SK-N-SH treated with all-trans-retinoic acid at 6 μM for 48 hours (cell line): ENCODE measurements around the gene CIC.

Experiments
- ARNTL ChIP-seq: fragments of 450-650 bp; formaldehyde crosslinking; IDR thresholded peaks from 2 replicates; pipeline ENCODE4 v1.5.0; 2020; ENCODE audit warnings: low read depth, mild to moderate bottlenecking, moderate library complexity, borderline replicate concordance
- TF ChIP-seq, protein P1 (sequence below): fragments of 250-450 bp; sonication (Bioruptor Pico); IDR thresholded peaks from 2 replicates; pipeline ENCODE4 v1.5.0; 2020; ENCODE audit warnings: mild to moderate bottlenecking, moderate library complexity

DNA sequence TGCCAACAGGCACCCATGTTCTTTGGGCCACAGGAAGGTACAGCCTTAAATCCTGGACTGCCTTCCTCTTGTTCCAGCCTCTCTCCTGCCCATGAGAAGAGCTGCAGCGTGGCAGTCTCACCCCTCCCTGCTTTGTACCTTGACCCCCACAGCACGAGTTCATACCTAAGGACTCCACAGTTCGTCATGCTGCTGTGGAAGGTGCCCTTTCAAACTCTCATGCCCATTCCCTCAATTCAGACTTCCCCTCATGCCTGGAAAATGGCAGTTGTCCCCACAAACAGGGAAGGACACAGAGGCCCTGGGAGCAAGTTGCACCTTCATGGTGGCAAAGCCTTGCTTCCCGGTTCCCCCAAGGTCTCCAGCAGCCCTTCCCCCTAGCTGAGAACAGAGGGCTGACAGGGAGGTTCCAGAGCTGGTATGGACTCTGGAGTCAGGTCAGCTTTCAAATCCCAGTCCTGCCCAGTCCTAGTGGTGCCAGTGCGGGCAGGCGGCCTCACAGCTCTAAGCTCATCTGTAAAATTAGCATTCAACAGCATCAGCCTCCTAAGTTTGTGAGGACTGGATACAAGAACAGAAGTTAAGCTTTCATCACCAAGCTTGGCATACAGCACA lies 35.3 kb upstream of the CIC start:
- TF ChIP-seq, protein P1, sequence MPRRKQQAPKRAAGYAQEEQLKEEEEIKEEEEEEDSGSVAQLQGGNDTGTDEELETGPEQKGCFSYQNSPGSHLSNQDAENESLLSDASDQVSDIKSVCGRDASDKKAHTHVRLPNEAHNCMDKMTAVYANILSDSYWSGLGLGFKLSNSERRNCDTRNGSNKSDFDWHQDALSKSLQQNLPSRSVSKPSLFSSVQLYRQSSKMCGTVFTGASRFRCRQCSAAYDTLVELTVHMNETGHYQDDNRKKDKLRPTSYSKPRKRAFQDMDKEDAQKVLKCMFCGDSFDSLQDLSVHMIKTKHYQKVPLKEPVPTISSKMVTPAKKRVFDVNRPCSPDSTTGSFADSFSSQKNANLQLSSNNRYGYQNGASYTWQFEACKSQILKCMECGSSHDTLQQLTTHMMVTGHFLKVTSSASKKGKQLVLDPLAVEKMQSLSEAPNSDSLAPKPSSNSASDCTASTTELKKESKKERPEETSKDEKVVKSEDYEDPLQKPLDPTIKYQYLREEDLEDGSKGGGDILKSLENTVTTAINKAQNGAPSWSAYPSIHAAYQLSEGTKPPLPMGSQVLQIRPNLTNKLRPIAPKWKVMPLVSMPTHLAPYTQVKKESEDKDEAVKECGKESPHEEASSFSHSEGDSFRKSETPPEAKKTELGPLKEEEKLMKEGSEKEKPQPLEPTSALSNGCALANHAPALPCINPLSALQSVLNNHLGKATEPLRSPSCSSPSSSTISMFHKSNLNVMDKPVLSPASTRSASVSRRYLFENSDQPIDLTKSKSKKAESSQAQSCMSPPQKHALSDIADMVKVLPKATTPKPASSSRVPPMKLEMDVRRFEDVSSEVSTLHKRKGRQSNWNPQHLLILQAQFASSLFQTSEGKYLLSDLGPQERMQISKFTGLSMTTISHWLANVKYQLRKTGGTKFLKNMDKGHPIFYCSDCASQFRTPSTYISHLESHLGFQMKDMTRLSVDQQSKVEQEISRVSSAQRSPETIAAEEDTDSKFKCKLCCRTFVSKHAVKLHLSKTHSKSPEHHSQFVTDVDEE (CRISPR knock-in tag) = no peak
- TF ChIP-seq ARNTL = no peak
